LNCAP (cell line): Measurements from ENCODE around the gene SIX2.
A peak's percentile ranks its signal among the peaks of the same experiment; 100 is the strongest.

Experiments
- CTCF ChIP-seq: fragments of 450-650 bp; IDR thresholded peaks from 2 replicates; pipeline ENCODE4 v1.5.1; 2017; ENCODE audit warnings: mild to moderate bottlenecking

The SIX2 gene

GRCh38 chr2:44955593-44956392 lies 53.5 kb downstream of the SIX2 start:
- peak; percentile 67 for TF ChIP-seq CTCF
